Measurements from ENCODE around the gene ZNF526. TPM values are rescaled to one million over a fixed set of nuclear protein-coding genes. Genes with fewer than 3 reads are reported as not detected.

ZNF526 gene
- polyA plus RNA-seq, 1 experiment = 5.9 TPM

- no peak for DNase-seq (ENCODE audit: low read depth)
- CTCF ChIA-PET = interaction anchor here (1.3 kb wide), 1 partner anchor 88 kb away, joined by 3 read pairs; no protein-coding TSS in a partner anchor
- H3K4me3 ChIP-seq (ENCODE audit: low read depth, low read length) = no peak overlapping the region
- TF ChIP-seq CTCF (IDR thresholded peaks at IDR 0.05; ENCODE audit: insufficient read depth, low read depth, low read length) = no peak
- POLR2A ChIA-PET = no interaction called here
- H3K36me3 ChIP-seq (ENCODE audit: control insufficient read depth, insufficient read depth, low read length) = peaks cover 19% of the 10 kb centered on the region
- H3K27me3 ChIP-seq (ENCODE audit: control insufficient read depth, insufficient read depth, low read length) = no peaks in the 10 kb centered on the region
Measured at GRCh38 chr19:42199440-42200115, 20.5 kb upstream of the ZNF526 start.

- ChIA-PET POLR2A (no interaction called here), CTCF (no interaction called here)
- Histone ChIP-seq H3K4me3 (ENCODE audit: low read depth, low read length) (no peak overlapping the region), H3K27me3 (ENCODE audit: control insufficient read depth, insufficient read depth, low read length) (no peaks in the 10 kb centered on the region), H3K36me3 (ENCODE audit: control insufficient read depth, insufficient read depth, low read length) (peaks cover 20% of the 10 kb centered on the region)
- DNase-seq (ENCODE audit: low read depth) = no peak
- no peak for TF ChIP-seq CTCF (IDR thresholded peaks at IDR 0.05; ENCODE audit: insufficient read depth, low read depth, low read length)
Measured at GRCh38 chr19:42200116-42200715, 19.9 kb upstream of the ZNF526 start.

- H3K27me3 ChIP-seq (ENCODE audit: control insufficient read depth, insufficient read depth, low read length) = no peaks in the 10 kb centered on the region
- CTCF ChIA-PET = interaction anchor here (1.3 kb wide), 1 partner anchor 10 kb away, joined by 3 read pairs; no protein-coding TSS in a partner anchor
- H3K4me3 ChIP-seq (ENCODE audit: low read depth, low read length) = no peak overlapping the region
- H3K36me3 ChIP-seq (ENCODE audit: control insufficient read depth, insufficient read depth, low read length) = peaks cover 20% of the 10 kb centered on the region
- no peak for TF ChIP-seq CTCF (IDR thresholded peaks at IDR 0.05; ENCODE audit: insufficient read depth, low read depth, low read length)
- DNase-seq (ENCODE audit: low read depth) = no peak
- POLR2A ChIA-PET = no interaction called here
Measured at GRCh38 chr19:42201489-42202289, 18.4 kb upstream of the ZNF526 start.

- ChIA-PET POLR2A (no interaction called here), CTCF (interaction anchor here (0.8 to 1.3 kb wide), 3 partner anchors 9 to 94 kb away, joined by 3 to 4 read pairs (median 3); partner anchors contain the start of gene POU2F2)
Measured at GRCh38 chr19:42202290-42202880, 17.7 kb upstream of the ZNF526 start.

More at GRCh38 chr19:42202290-42202880, 17.7 kb upstream of the ZNF526 start:
- Histone ChIP-seq H3K4me3 (ENCODE audit: low read depth, low read length) (no peak overlapping the region), H3K36me3 (ENCODE audit: control insufficient read depth, insufficient read depth, low read length) (peaks cover 22% of the 10 kb centered on the region), H3K27me3 (ENCODE audit: control insufficient read depth, insufficient read depth, low read length) (no peaks in the 10 kb centered on the region)
- no peak for TF ChIP-seq CTCF (IDR thresholded peaks at IDR 0.05; ENCODE audit: insufficient read depth, low read depth, low read length)
- DNase-seq (ENCODE audit: low read depth) = no peak
